K562 (cell line): Measurements from ENCODE around the gene SLC19A2. TPM values are rescaled to one million over a fixed set of nuclear protein-coding genes. Genes with fewer than 3 reads are reported as not detected.

Experiments used
- ADNP ChIP-seq: fragments of 200-800 bp; sonication (Bioruptor generic); IDR thresholded peaks from 2 replicates; pipeline ENCODE4 v1.6.1; 2016; ENCODE audit warnings: missing genetic modification characterization, missing compliant biosample characterization
- ATF3 ChIP-seq, 2 experiments: fragments of 450-650 bp in 1 of 2; sonication (generic) in 1 of 2; formaldehyde crosslinking in 1 of 2; IDR thresholded peaks in 1 of 2; conservative IDR thresholded peaks in 1 of 2; 2 replicates each; pipeline versions ENCODE4 v1.6.1 to v1.8.1; 2016 to 2023; ENCODE audit warnings: mild to moderate bottlenecking in 2 of 2, moderate library complexity in 2 of 2, inconsistent platforms in 1 of 2, missing genetic modification reagents in 1 of 2
- ATF7 ChIP-seq: fragments of 450-650 bp; IDR thresholded peaks from 2 replicates; pipeline ENCODE4 v1.7.1; 2014; ENCODE audit warnings: mild to moderate bottlenecking, moderate library complexity
- DDX20 ChIP-seq: fragments of 450-650 bp; IDR thresholded peaks from 2 replicates; pipeline ENCODE4 v1.6.1; 2016; ENCODE audit warnings: missing genetic modification characterization, low read depth, mild to moderate bottlenecking, missing compliant biosample characterization, moderate library complexity
- DIDO1 ChIP-seq: fragments of 450-650 bp; IDR thresholded peaks from 2 replicates; pipeline ENCODE4 v1.6.1; 2016; ENCODE audit warnings: low read depth, missing biosample characterization, missing genetic modification characterization
- ELF1 ChIP-seq: fragments of 200-800 bp; sonication (Bioruptor generic); IDR thresholded peaks from 2 replicates; pipeline ENCODE4 v1.6.1; 2016; ENCODE audit warnings: missing genetic modification characterization, missing compliant biosample characterization
- ETV5 ChIP-seq: sonication (generic); formaldehyde crosslinking; IDR thresholded peaks from 2 replicates; pipeline ENCODE4 v1.4.0; 2020; ENCODE audit warnings: low read depth, mild to moderate bottlenecking, missing genetic modification reagents
- FOSL1 ChIP-seq: fragments of 200-800 bp; sonication (Bioruptor generic); conservative IDR thresholded peaks from 2 replicates; pipeline ENCODE4 v1.6.1; 2016; ENCODE audit warnings: missing genetic modification characterization, missing compliant biosample characterization
- FOXA3 ChIP-seq, 2 experiments: fragments of 450-650 bp in 1 of 2; sonication (generic) in 1 of 2; formaldehyde crosslinking; IDR thresholded peaks in 1 of 2; conservative IDR thresholded peaks in 1 of 2; 2 replicates each; pipeline versions ENCODE4 v1.4.0 to v1.8.0; 2020 to 2022; ENCODE audit warnings: mild to moderate bottlenecking in 2 of 2, missing genetic modification reagents in 1 of 2
- GATAD2B ChIP-seq: fragments of 450-650 bp; IDR thresholded peaks from 2 replicates; pipeline ENCODE4 v1.6.1; 2017; ENCODE audit warnings: mild to moderate bottlenecking, borderline replicate concordance
- HMG20A ChIP-seq: fragments of 450-650 bp; formaldehyde crosslinking; conservative IDR thresholded peaks from 2 replicates; pipeline ENCODE4 v1.4.0; 2020; ENCODE audit warnings: mild to moderate bottlenecking, mixed read lengths
- NFATC3 ChIP-seq: fragments of 450-650 bp; IDR thresholded peaks from 2 replicates; pipeline ENCODE4 v1.6.1; 2017; ENCODE audit warnings: mild to moderate bottlenecking
- NFIX ChIP-seq: fragments of 250-450 bp; sonication (Bioruptor Pico); IDR thresholded peaks from 2 replicates; pipeline ENCODE4 v1.4.0; 2020; ENCODE audit warnings: low read depth, mild to moderate bottlenecking, moderate library complexity
- SOX6 ChIP-seq: fragments of 450-650 bp; IDR thresholded peaks from 2 replicates; pipeline ENCODE4 v1.6.1; 2014; ENCODE audit warnings: mild to moderate bottlenecking
- SRSF9 ChIP-seq: fragments of 200-400 bp; formaldehyde crosslinking; IDR thresholded peaks from 2 replicates; pipeline ENCODE4 v1.6.1; 2017; ENCODE audit warnings: low read depth, low read length, borderline replicate concordance
- TEAD1 ChIP-seq, 2 experiments: fragments of 450-650 bp in 1 of 2; sonication (generic) in 1 of 2; formaldehyde crosslinking; IDR thresholded peaks; 2 replicates each; pipeline versions ENCODE4 v1.4.0 to v1.8.0; 2020 to 2022; ENCODE audit warnings: mild to moderate bottlenecking in 2 of 2, missing genetic modification reagents in 1 of 2
- ZMIZ1 ChIP-seq, 2 experiments: fragments of 150-350 bp in 1 of 2; IDR thresholded peaks; 2 replicates each; pipeline ENCODE4 v1.6.1; 2012 to 2016; ENCODE audit warnings: low read depth in 2 of 2, low read length in 2 of 2, mild to moderate bottlenecking in 1 of 2, moderate library complexity in 1 of 2
- ZNF184 ChIP-seq: sonication (generic); formaldehyde crosslinking; IDR thresholded peaks from 2 replicates; pipeline ENCODE4 v1.5.0; 2020; ENCODE audit warnings: missing genetic modification reagents
- ZNF217 ChIP-seq: sonication (generic); formaldehyde crosslinking; IDR thresholded peaks from 2 replicates; pipeline ENCODE4 v1.8.0; 2022; ENCODE audit warnings: mild to moderate bottlenecking, missing genetic modification reagents
- ZNF586 ChIP-seq: fragments of 450-650 bp; formaldehyde crosslinking; conservative IDR thresholded peaks from 2 replicates; pipeline ENCODE4 v1.4.0; 2020; ENCODE audit warnings: mild to moderate bottlenecking, moderate library complexity
- ZNF589 ChIP-seq: fragments of 200-800 bp; sonication (Bioruptor generic); IDR thresholded peaks from 2 replicates; pipeline ENCODE4 v1.6.1; 2016; ENCODE audit warnings: low read depth, missing genetic modification characterization, missing compliant biosample characterization
- ZNF717 ChIP-seq: fragments of 250-450 bp; sonication (Bioruptor Pico); IDR thresholded peaks from 2 replicates; pipeline ENCODE4 v1.5.0; 2021
- polyA plus RNA-seq, 8 experiments: library from polyadenylated mRNA; depleted of rRNA in 4 of 8; stranded (reverse) in 5 of 8; unstranded in 3 of 8; fragments of >200 nt; fragmentation: Nextera tagmentation in 2 of 8; fragmentation: Illumina TruSeq in 1 of 8; extraction: Ambion mirVana in 2 of 8; extraction: Trizol in 1 of 8; gene quantifications; 2 replicates each; pipeline versions ENCODE4 v1.2.1 to v1.2.3, GENCODE V29; 2011 to 2014; ENCODE audit warnings: inconsistent platforms in 1 of 8, missing spikeins in 1 of 8
- total RNA-seq, 7 experiments: library from RNA; depleted of rRNA in 6 of 7; stranded (reverse); fragments of >200 nt in 6 of 7; fragmentation: Illumina TruSeq in 2 of 7; extraction: Trizol in 2 of 7; gene quantifications; 2 replicates each; pipeline versions ENCODE4 v1.2.1 to v1.2.3, GENCODE V29; 2011 to 2021; ENCODE audit warnings: low replicate concordance in 1 of 7

The SLC19A2 gene
- total and polyA plus RNA-seq, 9 of the 15 experiments (the other 6 are each of a cell fraction or from before 2014, with no cell fraction given), result 7.4 to 42.8 (median 19.2) TPM

GRCh38 chr1:169529068-169529642, 43.4 kb upstream of the SLC19A2 start (continued):
- TF ChIP-seq DDX20 (no peak), ADNP (tag) (no peak), ZNF586 (CRISPR knock-in tag) (no peak), HMG20A (no peak), ATF7 (peak; percentile 56), ELF1 (tag) (no peak), ZMIZ1 (IDR thresholded peaks at IDR 0.05; ENCODE audit: low read depth in 2 of 2, low read length in 2 of 2) (no peak), NFIX (CRISPR knock-in tag) (no peak), ZNF184 (CRISPR knock-in tag) (no peak), ZNF717 (CRISPR knock-in tag) (no peak), ETV5 (no peak), ZNF217 (CRISPR knock-in tag) (no peak), FOXA3 (CRISPR knock-in tag; conservative IDR thresholded peaks at IDR 0.05 in 1 of 2, IDR thresholded peaks at IDR 0.05 in 1 of 2) (no peak), SOX6 (peak; percentile 41; the same call in 1 of the 2 replicates), NFATC3 (no peak), GATAD2B (no peak), ATF3 (IDR thresholded peaks at IDR 0.05) (peak; percentile 39; the same call in 1 of the 2 replicates), ATF3 (CRISPR knock-in tag; conservative IDR thresholded peaks at IDR 0.05) (no peak), FOSL1 (tag) (no peak), ZNF589 (CRISPR knock-in tag) (no peak), TEAD1 (CRISPR knock-in tag; IDR thresholded peaks at IDR 0.05) (peak in 1 of 2 experiments; percentile 80; a peak in 2 of 4 replicates), DIDO1 (tag) (no peak), SRSF9 (no peak)
